AG20443 (cell line): Measurements from ENCODE around the gene HEATR3.
A peak's percentile ranks its signal among the peaks of the same experiment; 100 is the strongest.
"Not testable (repeated sequence)": the region's sequence is repeated elsewhere in the genome, so short reads cannot be mapped to it uniquely, and the experiment has no call there.

Source experiments
- DNase-seq: peaks from one replicate; pipeline ENCODE4 v3.0.0; 2012; ENCODE audit warnings: low spot score, mixed read lengths

Gene HEATR3

GRCh38 chr16:50099957-50100648 is 34.3 kb downstream of the HEATR3 start:
- DNase-seq: no peak

GRCh38 chr16:50102051-50102746 is 36.4 kb downstream of the HEATR3 start:
- peak; percentile 70 for DNase-seq

GRCh38 chr16:50103764-50104163 is 38.0 kb downstream of the HEATR3 start:
- no peak for DNase-seq

GRCh38 chr16:50114357-50115129 is 48.8 kb downstream of the HEATR3 start:
- DNase-seq: peak; percentile 42

GRCh38 chr16:50120711-50121110 is 54.9 kb downstream of the HEATR3 start:
- DNase-seq: no peak

GRCh38 chr16:50121278-50121677 is 55.5 kb downstream of the HEATR3 start:
- no peak for DNase-seq

GRCh38 chr16:50121721-50122445 is 56.1 kb downstream of the HEATR3 start:
- no peak for DNase-seq

- DNase-seq: no peak
Observed at GRCh38 chr16:50123417-50123816, 57.6 kb downstream of the HEATR3 start.

- DNase-seq: no peak
Observed at GRCh38 chr16:50124769-50125168, 59.0 kb downstream of the HEATR3 start.

- no peak for DNase-seq
Observed at GRCh38 chr16:50126183-50126582, 60.4 kb downstream of the HEATR3 start.

GRCh38 chr16:50132571-50132970 is 66.8 kb downstream of the HEATR3 start:
- DNase-seq: not testable (repeated sequence)

GRCh38 chr16:50133214-50133613 is 67.4 kb downstream of the HEATR3 start:
- no peak for DNase-seq

- no peak for DNase-seq
Observed at GRCh38 chr16:50136399-50136798, 70.6 kb downstream of the HEATR3 start.

GRCh38 chr16:50137268-50137667 is 71.5 kb downstream of the HEATR3 start:
- no peak for DNase-seq

- DNase-seq: no peak
Observed at GRCh38 chr16:50139580-50139979, 73.8 kb downstream of the HEATR3 start.

- DNase-seq: no peak
Observed at GRCh38 chr16:50144211-50144610, 78.4 kb downstream of the HEATR3 start.

GRCh38 chr16:50146479-50147435 is 81.0 kb downstream of the HEATR3 start:
- no peak for DNase-seq

- DNase-seq: no peak
Observed at GRCh38 chr16:50151322-50151721, 85.6 kb downstream of the HEATR3 start.

- no peak for DNase-seq
Observed at GRCh38 chr16:50151756-50152155, 86.0 kb downstream of the HEATR3 start.

GRCh38 chr16:50152351-50152806 is 86.6 kb downstream of the HEATR3 start:
- DNase-seq: peak; percentile 57
